Nephron (organoid): Measurements from ENCODE around the gene MB21D2.

Experiments
- H3K27ac Mint-ChIP-seq, 3 experiments: 2 replicates each; pipeline ENCODE4 v1.8.0; 2020; ENCODE audit warnings: mixed read lengths in 3 of 3, mild to moderate bottlenecking in 2 of 3, moderate library complexity in 1 of 3
- H3K27me3 Mint-ChIP-seq: 2 replicates; pipeline ENCODE4 v1.8.0; 2021; ENCODE audit warnings: low read depth, mild to moderate bottlenecking, moderate library complexity, mixed read lengths
- H3K36me3 Mint-ChIP-seq: 2 replicates; pipeline ENCODE4 v1.8.0; 2020; ENCODE audit warnings: low read depth, mixed read lengths
- H3K4me1 Mint-ChIP-seq: 2 replicates; pipeline ENCODE4 v1.8.0; 2020; ENCODE audit warnings: mixed read lengths
- H3K4me3 Mint-ChIP-seq, 3 experiments: 2 replicates each; pipeline ENCODE4 v1.8.0; 2020; ENCODE audit warnings: mild to moderate bottlenecking in 3 of 3, mixed read lengths in 3 of 3, moderate library complexity in 2 of 3
- H3K9me3 Mint-ChIP-seq: 2 replicates; pipeline ENCODE4 v1.8.0; 2020; ENCODE audit warnings: mixed read lengths
- CTCF ChIP-seq, 3 experiments: fragments of 200-600 bp; sonication (generic); IDR thresholded peaks; one replicate each; pipeline ENCODE4 v1.5.0; 2021; ENCODE audit warnings: antibody characterized with exemption in 3 of 3; ENCODE audit not compliant: unreplicated experiment in 3 of 3

The MB21D2 gene

GRCh38 chr3:192862408-192863090, 55.1 kb downstream of the MB21D2 start:
- Mint-ChIP-seq H3K9me3 (no peaks in the 10 kb centered on the region), H3K4me3 (no peak overlapping the region), H3K27ac (no peak overlapping the region), H3K4me1 (peaks cover 50% of the 10 kb centered on the region), H3K27me3 (no peaks in the 10 kb centered on the region), H3K36me3 (peaks cover 3% of the 10 kb centered on the region)
- TF ChIP-seq CTCF (IDR thresholded peaks at IDR 0.05; ENCODE audit: unreplicated experiment in 3 of 3) = no peak

- H3K27ac Mint-ChIP-seq = no peak overlapping the region
- H3K9me3 Mint-ChIP-seq = no peaks in the 10 kb centered on the region
- peaks cover 52% of the 10 kb centered on the region for H3K4me1 Mint-ChIP-seq
- no peaks in the 10 kb centered on the region for H3K27me3 Mint-ChIP-seq
- no peak for TF ChIP-seq CTCF (IDR thresholded peaks at IDR 0.05; ENCODE audit: unreplicated experiment in 3 of 3)
- H3K36me3 Mint-ChIP-seq = peaks cover 3% of the 10 kb centered on the region
- no peak overlapping the region for H3K4me3 Mint-ChIP-seq
Measured at GRCh38 chr3:192861972-192862371, 55.7 kb downstream of the MB21D2 start.

- H3K4me3 Mint-ChIP-seq = no peak overlapping the region
- TF ChIP-seq CTCF (IDR thresholded peaks at IDR 0.05; ENCODE audit: unreplicated experiment in 3 of 3) = no peak
- H3K27ac Mint-ChIP-seq = no peak overlapping the region
- H3K9me3 Mint-ChIP-seq = no peaks in the 10 kb centered on the region
- H3K4me1 Mint-ChIP-seq = peaks cover 47% of the 10 kb centered on the region
- H3K36me3 Mint-ChIP-seq = peaks cover 3% of the 10 kb centered on the region
- no peaks in the 10 kb centered on the region for H3K27me3 Mint-ChIP-seq
Measured at GRCh38 chr3:192860454-192860853, 57.2 kb downstream of the MB21D2 start.

GRCh38 chr3:192858849-192859585, 58.6 kb downstream of the MB21D2 start:
- peaks cover 4% of the 10 kb centered on the region for H3K36me3 Mint-ChIP-seq
- H3K9me3 Mint-ChIP-seq = peaks cover 4% of the 10 kb centered on the region
- H3K27me3 Mint-ChIP-seq = no peaks in the 10 kb centered on the region
- H3K4me3 Mint-ChIP-seq = no peak overlapping the region
- H3K4me1 Mint-ChIP-seq = peaks cover 37% of the 10 kb centered on the region
- TF ChIP-seq CTCF (IDR thresholded peaks at IDR 0.05; ENCODE audit: unreplicated experiment in 3 of 3) = no peak
- no peak overlapping the region for H3K27ac Mint-ChIP-seq

DNA sequence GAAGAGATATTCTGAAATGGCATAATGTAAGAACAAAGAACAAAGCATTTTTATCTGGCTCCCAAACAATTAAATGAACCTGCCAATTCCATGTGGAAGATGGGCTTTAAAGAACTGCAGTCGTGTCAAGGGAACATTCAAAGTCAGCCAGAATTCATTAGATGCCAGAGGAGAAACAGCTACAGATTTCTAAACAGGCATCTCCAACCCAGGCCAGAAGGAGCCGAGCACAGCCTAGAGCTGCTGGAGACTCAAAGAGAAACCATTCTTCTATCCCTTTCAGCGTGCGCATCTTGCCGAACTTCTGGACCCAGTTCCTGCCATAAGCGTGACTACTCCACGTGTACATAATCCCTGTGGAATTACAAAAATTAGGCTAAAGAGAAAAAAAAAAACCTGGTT, 60.4 kb downstream of the MB21D2 start:
- Mint-ChIP-seq H3K4me3 (no peak overlapping the region), H3K27ac (no peak overlapping the region), H3K9me3 (peaks cover 7% of the 10 kb centered on the region), H3K27me3 (no peaks in the 10 kb centered on the region), H3K36me3 (peaks cover 7% of the 10 kb centered on the region), H3K4me1 (peaks cover 41% of the 10 kb centered on the region)
- no peak for TF ChIP-seq CTCF (IDR thresholded peaks at IDR 0.05; ENCODE audit: unreplicated experiment in 3 of 3)
